Ishikawa (cell line): ENCODE measurements around the gene GRB10.

Source experiments
- CEBPB ChIP-seq: IDR thresholded peaks from 2 replicates; pipeline ENCODE4 v1.6.1; 2012
- EGR1 ChIP-seq: IDR thresholded peaks from 2 replicates; pipeline ENCODE4 v1.6.1; 2012
- RAD21 ChIP-seq: IDR thresholded peaks from 2 replicates; pipeline ENCODE4 v1.6.1; 2012; ENCODE audit warnings: low read depth
- TAF1 ChIP-seq: IDR thresholded peaks from 2 replicates; pipeline ENCODE4 v1.6.1; 2012; ENCODE audit warnings: low read depth, mild to moderate bottlenecking
- TEAD4 ChIP-seq: IDR thresholded peaks from 2 replicates; pipeline ENCODE4 v1.6.1; 2012
- ZBTB7A ChIP-seq: IDR thresholded peaks from 2 replicates; pipeline ENCODE4 v1.6.1; 2012; ENCODE audit warnings: low read depth

- TF ChIP-seq EGR1 (no peak), CEBPB (no peak), ZBTB7A (no peak), RAD21 (no peak), TAF1 (no peak), TEAD4 (no peak)
Observed at GRCh38 chr7:50751146-50751545, 31.6 kb downstream of the GRB10 start.
